ENCODE results near the gene UBAP1L.
"Not testable (repeated sequence)": the region's sequence is repeated elsewhere in the genome, so short reads cannot be mapped to it uniquely, and the experiment has no call there.

GRCh38 chr15:65074946-65075345 is 40.1 kb downstream of the UBAP1L start:
- TF ChIP-seq CTCF (conservative IDR thresholded peaks at IDR 0.05 in 1 of 2, IDR thresholded peaks at IDR 0.05 in 1 of 2; ENCODE audit: extremely low read depth in 1 of 2, insufficient read depth in 1 of 2, low read depth in 1 of 2, low read length in 2 of 2); EZH2 (IDR thresholded peaks at IDR 0.05; ENCODE audit: borderline replicate concordance, low read length): not testable (repeated sequence)
